HFF-Myc (cell line): Measurements from ENCODE around the gene CAPZB.
"Not testable (repeated sequence)": the region's sequence is repeated elsewhere in the genome, so short reads cannot be mapped to it uniquely, and the experiment has no call there.

Source experiments
- DNase-seq: peaks from one replicate; pipeline ENCODE4 v3.0.0-alpha.2; 2011; ENCODE audit warnings: low read depth; ENCODE audit errors: extremely low read depth
- H3K4me3 ChIP-seq: replicated peaks from 2 replicates; pipeline ENCODE4 v1.5.1; 2011; ENCODE audit warnings: low read depth, mild to moderate bottlenecking, control low read depth, low read length
- TF ChIP-seq, protein P1 (sequence below): IDR thresholded peaks from 2 replicates; pipeline ENCODE4 v1.5.1; 2012; ENCODE audit warnings: mild to moderate bottlenecking, low read depth, low read length, control low read depth; ENCODE audit errors: missing control alignments

The CAPZB gene

DNA sequence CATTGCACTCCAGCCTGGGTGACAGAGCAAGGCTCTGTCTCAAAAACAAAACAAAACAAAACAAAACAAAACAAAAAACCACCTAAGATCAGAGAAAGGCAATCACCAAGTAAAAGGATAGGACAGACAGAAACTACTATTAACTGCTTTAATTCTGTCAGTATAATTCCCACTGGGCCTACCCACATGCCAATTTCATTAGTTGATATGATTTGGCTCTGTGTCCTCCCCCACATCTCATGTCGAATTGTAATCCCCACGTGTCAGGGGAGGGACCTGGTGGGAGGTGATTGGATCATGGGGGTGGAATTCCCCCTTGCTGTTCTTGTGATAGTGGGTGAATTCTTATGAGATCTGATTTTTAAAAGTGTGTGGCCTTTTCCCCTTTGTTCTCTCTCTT, 27.2 kb upstream of the CAPZB start:
- DNase-seq: no peak
- no peak overlapping the region for H3K4me3 ChIP-seq
- TF ChIP-seq, protein P1, sequence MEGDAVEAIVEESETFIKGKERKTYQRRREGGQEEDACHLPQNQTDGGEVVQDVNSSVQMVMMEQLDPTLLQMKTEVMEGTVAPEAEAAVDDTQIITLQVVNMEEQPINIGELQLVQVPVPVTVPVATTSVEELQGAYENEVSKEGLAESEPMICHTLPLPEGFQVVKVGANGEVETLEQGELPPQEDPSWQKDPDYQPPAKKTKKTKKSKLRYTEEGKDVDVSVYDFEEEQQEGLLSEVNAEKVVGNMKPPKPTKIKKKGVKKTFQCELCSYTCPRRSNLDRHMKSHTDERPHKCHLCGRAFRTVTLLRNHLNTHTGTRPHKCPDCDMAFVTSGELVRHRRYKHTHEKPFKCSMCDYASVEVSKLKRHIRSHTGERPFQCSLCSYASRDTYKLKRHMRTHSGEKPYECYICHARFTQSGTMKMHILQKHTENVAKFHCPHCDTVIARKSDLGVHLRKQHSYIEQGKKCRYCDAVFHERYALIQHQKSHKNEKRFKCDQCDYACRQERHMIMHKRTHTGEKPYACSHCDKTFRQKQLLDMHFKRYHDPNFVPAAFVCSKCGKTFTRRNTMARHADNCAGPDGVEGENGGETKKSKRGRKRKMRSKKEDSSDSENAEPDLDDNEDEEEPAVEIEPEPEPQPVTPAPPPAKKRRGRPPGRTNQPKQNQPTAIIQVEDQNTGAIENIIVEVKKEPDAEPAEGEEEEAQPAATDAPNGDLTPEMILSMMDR: no peak

- no peak for DNase-seq
- TF ChIP-seq, protein P1: no peak
- no peak overlapping the region for H3K4me3 ChIP-seq
Observed at GRCh38 chr1:19511116-19511515, 25.8 kb upstream of the CAPZB start.

DNA sequence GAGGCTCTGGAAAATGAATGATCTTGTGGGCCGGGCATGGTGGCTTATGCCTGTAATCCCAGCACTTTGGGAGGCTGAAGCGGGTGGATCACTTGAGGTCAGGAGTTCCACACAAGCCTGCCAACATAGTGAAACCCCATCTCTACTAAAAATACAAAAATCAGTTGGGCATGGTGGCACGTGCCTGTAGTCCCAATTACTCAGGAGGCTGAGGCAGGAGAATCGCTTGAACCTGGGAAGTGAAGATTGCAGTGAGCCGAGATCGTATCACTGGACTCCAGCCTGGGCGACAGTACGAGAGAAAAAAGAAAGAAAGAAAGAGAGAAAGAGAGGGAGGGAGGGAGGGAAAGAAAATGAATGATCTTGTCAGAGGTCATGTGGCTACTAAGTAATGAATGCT, 24.3 kb upstream of the CAPZB start:
- DNase-seq, H3K4me3 ChIP-seq: not testable (repeated sequence)

GRCh38 chr1:19507516-19507915, 22.2 kb upstream of the CAPZB start:
- TF ChIP-seq, protein P1: no peak
- no peak overlapping the region for H3K4me3 ChIP-seq
- DNase-seq: no peak

DNA sequence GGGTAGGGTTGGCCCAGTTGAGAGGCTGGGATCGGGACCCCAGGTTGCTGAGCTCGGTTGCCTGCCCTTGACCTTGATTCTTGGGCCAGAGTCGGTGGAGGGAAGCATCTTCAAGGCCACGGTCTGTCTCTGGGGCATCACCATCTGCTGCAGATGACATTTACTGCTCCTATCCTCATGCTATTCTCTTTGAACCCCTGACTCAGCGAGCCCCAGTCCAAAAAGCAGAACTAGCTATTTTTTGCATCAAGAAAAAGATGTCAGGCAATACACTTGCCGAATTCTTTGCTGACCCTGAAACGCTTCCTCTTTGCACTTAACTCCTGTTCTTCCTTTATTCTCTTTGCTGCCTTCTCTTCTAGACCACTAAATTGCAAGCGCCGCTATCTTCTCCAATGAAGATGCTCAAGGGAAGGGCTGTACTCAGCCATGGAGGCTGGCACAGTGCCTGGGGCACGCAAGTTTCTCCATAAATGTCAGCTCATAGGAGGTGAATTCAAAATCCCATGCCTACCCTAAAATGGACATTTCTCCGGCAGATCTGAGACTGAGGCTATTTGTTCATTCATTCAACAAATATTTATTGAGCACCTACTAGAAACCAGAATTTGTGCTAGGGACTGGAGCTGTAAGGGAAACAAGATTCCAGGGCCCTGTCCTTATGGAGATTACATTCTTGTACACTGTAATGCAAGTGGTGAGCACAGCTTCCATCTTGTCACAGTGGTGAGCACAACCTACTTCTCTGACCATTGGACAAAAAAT, 20.5 kb upstream of the CAPZB start:
- H3K4me3 ChIP-seq: no peak overlapping the region
- DNase-seq: no peak

DNA sequence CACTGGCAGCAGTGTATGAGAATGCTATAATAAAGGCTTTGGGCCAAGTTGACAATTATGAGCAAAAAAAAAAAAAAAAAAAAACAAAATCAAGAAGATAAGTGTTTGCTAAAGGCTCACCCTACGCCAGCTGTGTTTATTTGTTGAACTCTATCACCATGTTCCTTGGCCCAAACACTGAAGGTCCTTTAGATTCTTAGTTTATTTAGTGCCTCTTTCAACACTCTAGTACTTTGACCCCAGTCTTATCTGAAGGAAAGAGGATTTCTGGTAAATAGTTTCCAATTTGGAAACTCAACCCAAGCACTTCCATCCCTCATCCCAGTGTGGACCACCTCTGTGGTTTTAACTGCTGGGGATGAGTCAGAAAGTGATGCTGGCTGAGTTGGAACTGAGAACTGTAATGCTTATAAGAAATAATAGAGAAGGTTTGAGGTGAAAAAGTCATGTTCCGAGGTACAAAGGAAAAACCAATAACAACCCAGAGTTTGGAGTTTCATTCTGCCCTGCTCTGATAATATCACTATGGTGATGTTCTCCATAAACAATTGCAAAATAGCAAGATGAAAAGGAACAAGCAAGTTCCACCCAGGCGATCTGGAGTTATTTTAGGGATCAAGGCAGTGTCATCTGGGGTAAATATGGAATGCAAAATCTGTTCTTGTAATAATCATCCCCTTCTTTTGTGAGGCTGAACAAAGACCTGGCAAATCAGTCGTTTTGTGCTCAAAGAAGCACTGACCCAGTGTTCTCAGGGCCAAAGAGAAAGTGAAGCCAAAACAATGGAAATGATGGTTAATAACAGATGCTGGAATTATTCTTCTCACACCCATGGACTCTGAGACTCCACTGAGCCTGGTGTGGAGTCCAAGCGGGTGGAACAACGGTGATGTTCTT, 19.7 kb upstream of the CAPZB start:
- TF ChIP-seq, protein P1: no peak
- no peak overlapping the region for H3K4me3 ChIP-seq
- no peak for DNase-seq

More for the DNA sequence above, 20.5 kb upstream of the CAPZB start:
- TF ChIP-seq, protein P1: no peak

DNA sequence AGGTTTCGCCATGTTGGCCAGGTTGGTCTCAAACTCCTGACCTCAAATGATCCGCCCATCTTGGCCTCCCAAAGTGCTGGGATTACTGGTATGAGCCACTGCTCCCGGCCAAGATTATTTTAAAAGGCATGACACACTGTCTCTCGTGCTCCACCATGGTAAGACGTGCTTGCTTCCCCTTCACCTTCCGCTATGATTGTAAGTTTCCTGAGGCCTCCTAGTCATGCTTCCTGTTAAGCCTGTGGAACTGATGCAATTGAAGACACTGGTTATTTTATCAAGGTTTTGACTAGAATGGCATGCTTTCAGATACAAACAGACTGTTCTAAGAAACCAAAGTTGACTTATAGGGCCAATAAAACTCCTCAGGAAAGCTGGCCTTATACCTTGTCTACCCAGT, 16.9 kb upstream of the CAPZB start:
- DNase-seq, H3K4me3 ChIP-seq: not testable (repeated sequence)

GRCh38 chr1:19499887-19500286, 14.5 kb upstream of the CAPZB start:
- not testable (repeated sequence) for H3K4me3 ChIP-seq, DNase-seq

GRCh38 chr1:19497443-19497842, 12.1 kb upstream of the CAPZB start:
- DNase-seq, H3K4me3 ChIP-seq: not testable (repeated sequence)
